PC-3 (cell line): ENCODE data around the gene FBXW9. TPM values are rescaled to one million over a fixed set of nuclear protein-coding genes. Genes with fewer than 3 reads are reported as not detected.

Experiments used
- ATAC-seq: fragments of 200-7000 bp; cut with Tn5 transposase; 2 replicates; pipeline ENCODE4 v1.9.1; 2020; ENCODE audit warnings: mild to moderate bottlenecking, moderate library complexity
- BruUV-seq: library from RNA; stranded (reverse); fragments of 400-500 nt; replicated peaks from 2 replicates; lab custom pipeline; 2021; lab: Mats Ljungman, UMichigan
- CTCF ChIA-PET: fragments of 300-600 bp; sonication (Branson Sonifier 250); formaldehyde crosslinking; loops from one replicate; lab custom pipeline; 2022; ENCODE audit warnings: antibody characterized with exemption; lab: Charles Lee
- POLR2A ChIA-PET: fragments of 300-600 bp; sonication (Branson Sonifier 250); formaldehyde crosslinking; loops from one replicate; lab custom pipeline; 2022; ENCODE audit warnings: antibody characterized with exemption; ENCODE audit not compliant: unreplicated experiment; lab: Charles Lee
- DNase-seq: peaks from one replicate; pipeline ENCODE4 v3.0.0-alpha.2; 2015
- H2AFZ ChIP-seq: fragments of 300-600 bp; sonication (generic); 2 replicates; pipeline ENCODE4 v1.6.0; 2016; ENCODE audit warnings: antibody characterized with exemption, low read length
- H3F3A ChIP-seq: fragments of 300-600 bp; sonication (generic); one replicate; pipeline ENCODE4 v1.6.0; 2017; ENCODE audit warnings: antibody characterized with exemption, low read length, control low read depth, mild to moderate bottlenecking; ENCODE audit not compliant: unreplicated experiment
- H3K27ac ChIP-seq: fragments of 300-600 bp; sonication (generic); 2 replicates; pipeline ENCODE4 v1.5.1; 2016; ENCODE audit warnings: mild to moderate bottlenecking, low read length
- H3K27me3 ChIP-seq: fragments of 300-600 bp; sonication (generic); 2 replicates; pipeline ENCODE4 v1.6.1; 2016; ENCODE audit warnings: low read length, mixed read lengths
- H3K36me3 ChIP-seq: fragments of 300-600 bp; sonication (generic); 2 replicates; pipeline ENCODE4 v1.6.1; 2016; ENCODE audit warnings: low read depth, mixed run types, low read length, mixed read lengths
- H3K4me1 ChIP-seq: fragments of 300-600 bp; sonication (generic); 2 replicates; pipeline ENCODE4 v1.5.1; 2016; ENCODE audit warnings: low read length; ENCODE audit not compliant: insufficient read depth
- H3K4me2 ChIP-seq: fragments of 300-600 bp; sonication (generic); 2 replicates; pipeline ENCODE4 v1.6.0; 2016; ENCODE audit warnings: low read length
- H3K4me3 ChIP-seq: fragments of 300-600 bp; sonication (generic); 2 replicates; pipeline ENCODE4 v1.5.1; 2016; ENCODE audit warnings: mild to moderate bottlenecking, low read length, mixed read lengths
- H3K79me2 ChIP-seq: fragments of 300-600 bp; sonication (generic); 2 replicates; pipeline ENCODE4 v1.6.1; 2017; ENCODE audit warnings: low read length, mixed read lengths
- H3K9ac ChIP-seq: fragments of 300-600 bp; sonication (generic); 2 replicates; pipeline ENCODE4 v1.6.0; 2016; ENCODE audit warnings: mild to moderate bottlenecking, low read length
- H3K9me2 ChIP-seq: fragments of 300-600 bp; sonication (generic); replicated peaks from 2 replicates; pipeline ENCODE4 v1.6.1; 2016; ENCODE audit warnings: mixed run types, low read length, mixed read lengths
- H3K9me3 ChIP-seq: fragments of 300-600 bp; sonication (generic); 2 replicates; pipeline ENCODE4 v1.6.1; 2016; ENCODE audit warnings: low read length, mixed read lengths
- H4K20me1 ChIP-seq: fragments of 300-600 bp; sonication (generic); 2 replicates; pipeline ENCODE4 v1.6.1; 2016; ENCODE audit warnings: low read length, mixed read lengths
- CTCF ChIP-seq: fragments of 300-600 bp; sonication (generic); conservative IDR thresholded peaks from 2 replicates; pipeline ENCODE4 v1.5.1; 2017; ENCODE audit warnings: antibody characterized with exemption, low read depth, mild to moderate bottlenecking, low read length
- EZH2 ChIP-seq: fragments of 300-600 bp; sonication (generic); IDR thresholded peaks from one replicate; pipeline ENCODE4 v1.6.1; 2017; ENCODE audit warnings: antibody characterized with exemption, mild to moderate bottlenecking, low read length; ENCODE audit not compliant: unreplicated experiment
- EZH2phosphoT487 ChIP-seq: fragments of 300-600 bp; sonication (generic); IDR thresholded peaks from 2 replicates; pipeline ENCODE4 v1.6.1; 2018; ENCODE audit warnings: mild to moderate bottlenecking, antibody characterized with exemption, low read length, borderline replicate concordance
- intact Hi-C: fragments of 100-400 bp; cut with micrococcal nuclease; formaldehyde crosslinking; loops from 2 replicates; pipeline ENCODE4 v1.9.0; 2023
- total RNA-seq: library from RNA; depleted of rRNA; stranded (reverse); fragments of >200 nt; gene quantifications from 2 replicates; pipeline ENCODE4 v1.2.3, GENCODE V29; 2014

Gene FBXW9
- total RNA-seq, 1 experiment from 2014 or later, result 27.5 TPM

- Histone ChIP-seq H3K79me2 (no peaks in the 10 kb centered on the region), H3K4me3 (no peak overlapping the region), H3K9me3 (no peaks in the 10 kb centered on the region), H3K4me1 (no peaks in the 10 kb centered on the region), H3K9me2 (no peaks in the 10 kb centered on the region), H3K4me2 (no peak overlapping the region), H2AFZ (no peak overlapping the region), H3K27me3 (no peaks in the 10 kb centered on the region), H3K36me3 (no peaks in the 10 kb centered on the region), H4K20me1 (no peaks in the 10 kb centered on the region), H3K27ac (no peak overlapping the region), H3F3A (no peaks in the 10 kb centered on the region), H3K9ac (no peak overlapping the region)
- BruUV-seq, result no TSS peak
- no peak for ATAC-seq
- intact Hi-C loops, result no loop called here
- TF ChIP-seq CTCF, result no peak
- no peak for TF ChIP-seq EZH2phosphoT487
- no peak for TF ChIP-seq EZH2
- ChIA-PET CTCF (no interaction called here), POLR2A (no interaction called here)
- no peak for DNase-seq
Measured at GRCh38 chr19:12642506-12642905, 53.9 kb downstream of the FBXW9 start.

GRCh38 chr19:12641456-12641855 lies 55.0 kb downstream of the FBXW9 start:
- Histone ChIP-seq H3K4me1 (no peaks in the 10 kb centered on the region), H3K9me2 (no peaks in the 10 kb centered on the region), H3K79me2 (no peaks in the 10 kb centered on the region), H3K36me3 (no peaks in the 10 kb centered on the region), H4K20me1 (no peaks in the 10 kb centered on the region), H2AFZ (no peak overlapping the region), H3K9me3 (no peaks in the 10 kb centered on the region), H3K27ac (no peak overlapping the region), H3K4me3 (no peak overlapping the region), H3F3A (no peaks in the 10 kb centered on the region), H3K27me3 (no peaks in the 10 kb centered on the region), H3K4me2 (no peak overlapping the region), H3K9ac (no peak overlapping the region)
- ChIA-PET CTCF (no interaction called here), POLR2A (no interaction called here)
- intact Hi-C loops, result no loop called here
- no peak for TF ChIP-seq EZH2phosphoT487
- TF ChIP-seq CTCF, result no peak
- no peak for TF ChIP-seq EZH2
- no peak for ATAC-seq
- no peak for DNase-seq
- BruUV-seq, result no TSS peak

GRCh38 chr19:12639901-12640613 lies 56.4 kb downstream of the FBXW9 start:
- Histone ChIP-seq H3K4me2 (no peak overlapping the region), H3K79me2 (no peaks in the 10 kb centered on the region), H3K9me3 (no peaks in the 10 kb centered on the region), H3K4me1 (no peaks in the 10 kb centered on the region), H3K27ac (no peak overlapping the region), H3K4me3 (no peak overlapping the region), H4K20me1 (no peaks in the 10 kb centered on the region), H2AFZ (peak overlapping the region; percentile 12; the same call in 1 of the 2 replicates), H3F3A (no peaks in the 10 kb centered on the region), H3K36me3 (no peaks in the 10 kb centered on the region), H3K9me2 (no peaks in the 10 kb centered on the region), H3K9ac (no peak overlapping the region), H3K27me3 (no peaks in the 10 kb centered on the region)
- peak; percentile 64 for DNase-seq
- BruUV-seq, result no TSS peak
- ATAC-seq, result peak; percentile 81
- POLR2A ChIA-PET, result interaction anchor here (0.6 kb wide), 1 partner anchor 1497 kb away, joined by 3 read pairs; no protein-coding TSS in a partner anchor
- TF ChIP-seq EZH2phosphoT487 (no peak), CTCF (peak; percentile 83)
- intact Hi-C loops, result no loop called here
- CTCF ChIA-PET, result interaction anchor here (0.6 kb wide), 1 partner anchor 29 kb away, joined by 3 read pairs; the partner anchor contains the start of genes ZNF490 and ZNF791
